SK-N-SH (cell line): ENCODE data around the gene GLG1.

ENCODE experiments used
- CTCF ChIP-seq: fragments of 200-600 bp; sonication (generic); IDR thresholded peaks from 2 replicates; pipeline ENCODE4 v1.6.1; 2017; ENCODE audit warnings: antibody characterized with exemption, mild to moderate bottlenecking, moderate library complexity
- EP300 ChIP-seq, 2 experiments: IDR thresholded peaks; 2 replicates each; pipeline versions ENCODE4 v1.4.0 to v1.6.1; 2012; ENCODE audit warnings: borderline replicate concordance in 1 of 2, low read depth in 1 of 2, low read length in 1 of 2
- FOSL2 ChIP-seq: IDR thresholded peaks from 2 replicates; pipeline ENCODE4 v1.4.0; 2012; ENCODE audit warnings: low read depth, mild to moderate bottlenecking, moderate library complexity, borderline replicate concordance

GRCh38 chr16:74574146-74574545 lies 32.8 kb downstream of the GLG1 start:
- TF ChIP-seq CTCF: no peak
- TF ChIP-seq FOSL2: no peak
- peak in 1 of 2 experiments; percentile 57; a peak in 1 of 4 replicates for TF ChIP-seq EP300 (IDR thresholded peaks at IDR 0.05; ENCODE audit: borderline replicate concordance in 1 of 2, low read depth in 1 of 2, low read length in 1 of 2)
